Brain pericyte (primary cell): Measurements from ENCODE around the gene CES2.
"Not testable (repeated sequence)": the region's sequence is repeated elsewhere in the genome, so short reads cannot be mapped to it uniquely, and the experiment has no call there.

ENCODE experiments used
- DNase-seq: peaks from one replicate; pipeline ENCODE4 v3.0.0-alpha.2; 2012; ENCODE audit warnings: low read depth, low spot score

Gene CES2

GRCh38 chr16:66977341-66978113 lies 42.2 kb downstream of the CES2 start:
- DNase-seq = no peak

GRCh38 chr16:66979011-66979717 lies 43.8 kb downstream of the CES2 start:
- no peak for DNase-seq

GRCh38 chr16:66983033-66983432 lies 47.7 kb downstream of the CES2 start:
- DNase-seq = no peak

- no peak for DNase-seq
Measured at GRCh38 chr16:66984892-66985311, 49.6 kb downstream of the CES2 start.

- no peak for DNase-seq
Measured at GRCh38 chr16:66986559-66986958, 51.2 kb downstream of the CES2 start.

- DNase-seq = no peak
Measured at GRCh38 chr16:66988197-66988788, 53.0 kb downstream of the CES2 start, which contains the start of gene CES4A. Gene CES4A (plus strand): TSS chr16:66988589. CDS start chr16:66988773, 184 bp downstream.

- DNase-seq = no peak
Measured at GRCh38 chr16:66991545-66992077, 56.3 kb downstream of the CES2 start.

GRCh38 chr16:66993558-66993957 lies 58.2 kb downstream of the CES2 start:
- not testable (repeated sequence) for DNase-seq
